Mesendoderm (in vitro differentiated cells): ENCODE measurements around the gene PDS5B.

Experiments
- DNase-seq: peaks from one replicate; pipeline ENCODE4 v3.0.0; 2013
- H2AK5ac ChIP-seq: 2 replicates; pipeline ENCODE4 v1.6.1; 2013; ENCODE audit warnings: low read length, inconsistent platforms
- H2BK120ac ChIP-seq: 2 replicates; pipeline ENCODE4 v1.6.1; 2013; ENCODE audit warnings: low read depth, mild to moderate bottlenecking, low read length, moderate library complexity, mixed read lengths
- H2BK15ac ChIP-seq: replicated peaks from 2 replicates; pipeline ENCODE4 v1.6.1; 2013; ENCODE audit warnings: low read depth, mild to moderate bottlenecking, moderate library complexity
- H2BK5ac ChIP-seq: 2 replicates; pipeline ENCODE4 v1.6.1; 2013; ENCODE audit warnings: low read length, inconsistent platforms
- H3K18ac ChIP-seq: 2 replicates; pipeline ENCODE4 v1.6.1; 2013; ENCODE audit warnings: mild to moderate bottlenecking, low read length, mixed read lengths
- H3K23ac ChIP-seq: one replicate; pipeline ENCODE4 v1.6.1; 2013; ENCODE audit warnings: low read length
- H3K27ac ChIP-seq: 2 replicates; pipeline ENCODE4 v1.5.1; 2013; ENCODE audit warnings: low read depth, mild to moderate bottlenecking, inconsistent platforms, low read length, moderate library complexity
- H3K27me3 ChIP-seq: 2 replicates; pipeline ENCODE4 v1.6.1; 2013; ENCODE audit warnings: low read length, control low read depth, mild to moderate bottlenecking, inconsistent platforms; ENCODE audit not compliant: insufficient read depth, poor library complexity
- H3K36me3 ChIP-seq: 2 replicates; pipeline ENCODE4 v1.6.1; 2013; ENCODE audit warnings: low read length, inconsistent platforms; ENCODE audit not compliant: control insufficient read depth, insufficient read depth
- H3K4ac ChIP-seq: one replicate; pipeline ENCODE4 v1.6.1; 2013; ENCODE audit warnings: low read depth, mild to moderate bottlenecking, low read length, moderate library complexity
- H3K4me1 ChIP-seq: 2 replicates; pipeline ENCODE4 v1.6.1; 2013; ENCODE audit warnings: low read depth, low read length, inconsistent platforms; ENCODE audit not compliant: control insufficient read depth
- H3K4me2 ChIP-seq: 2 replicates; pipeline ENCODE4 v1.6.1; 2013; ENCODE audit warnings: low read length
- H3K4me3 ChIP-seq: 2 replicates; pipeline ENCODE4 v1.5.1; 2013; ENCODE audit warnings: mild to moderate bottlenecking, low read length
- H3K56ac ChIP-seq: one replicate; pipeline ENCODE4 v1.6.1; 2013; ENCODE audit warnings: low read length
- H3K79me1 ChIP-seq: 2 replicates; pipeline ENCODE4 v1.6.1; 2013; ENCODE audit warnings: low read length, inconsistent platforms
- H3K79me2 ChIP-seq: 2 replicates; pipeline ENCODE4 v1.6.1; 2013; ENCODE audit warnings: mild to moderate bottlenecking, low read length; ENCODE audit not compliant: control insufficient read depth, insufficient read depth
- H3K9ac ChIP-seq: 2 replicates; pipeline ENCODE4 v1.6.1; 2013; ENCODE audit warnings: low read length, inconsistent platforms
- H4K5ac ChIP-seq: one replicate; pipeline ENCODE4 v1.6.1; 2013; ENCODE audit warnings: low read length
- H4K8ac ChIP-seq: one replicate; pipeline ENCODE4 v1.6.1; 2013; ENCODE audit warnings: low read depth, mild to moderate bottlenecking, control low read depth, low read length, moderate library complexity
- WGBS: extraction: QIAGEN DNeasy Blood & Tissue Kit; methylation state at CpG from one replicate; pipeline ENCODE4 v1.1.7; 2013; ENCODE audit warnings: low lambda C conversion rate, missing lambda C conversion rate; ENCODE audit not compliant: insufficient coverage; ENCODE audit errors: extremely low coverage; 5-methylcytosine and 5-hydroxymethylcytosine counted together

The PDS5B gene

GRCh38 chr13:32682130-32682529, 95.9 kb downstream of the PDS5B start:
- H3K36me3 ChIP-seq, result no peaks in the 10 kb centered on the region
- H2BK15ac ChIP-seq, result no peak overlapping the region
- no peak overlapping the region for H3K4me3 ChIP-seq
- H3K79me2 ChIP-seq, result no peaks in the 10 kb centered on the region
- H3K4me1 ChIP-seq, result no peaks in the 10 kb centered on the region
- H3K27ac ChIP-seq, result no peak overlapping the region
- no peaks in the 10 kb centered on the region for H3K27me3 ChIP-seq
- no peak overlapping the region for H2AK5ac ChIP-seq
- DNase-seq, result no peak
- H3K56ac ChIP-seq, result no peak overlapping the region
- no peak overlapping the region for H3K23ac ChIP-seq
- WGBS, result no CpG with 5 or more reads among the region's 1 CpG
- H2BK120ac ChIP-seq, result no peak overlapping the region
- no peak overlapping the region for H3K4ac ChIP-seq
- no peak overlapping the region for H2BK5ac ChIP-seq
- H3K9ac ChIP-seq, result no peak overlapping the region
- no peak overlapping the region for H3K4me2 ChIP-seq
- no peaks in the 10 kb centered on the region for H3K79me1 ChIP-seq
- H4K8ac ChIP-seq, result no peak overlapping the region
- no peak overlapping the region for H4K5ac ChIP-seq
- no peak overlapping the region for H3K18ac ChIP-seq

GRCh38 chr13:32682740-32683139, 96.5 kb downstream of the PDS5B start:
- H3K27ac ChIP-seq, result no peak overlapping the region
- no peak overlapping the region for H2BK5ac ChIP-seq
- H2AK5ac ChIP-seq, result no peak overlapping the region
- H3K4me3 ChIP-seq, result no peak overlapping the region
- no peak overlapping the region for H2BK120ac ChIP-seq
- no peak for DNase-seq
- no peak overlapping the region for H3K56ac ChIP-seq
- H3K36me3 ChIP-seq, result no peaks in the 10 kb centered on the region
- H3K9ac ChIP-seq, result no peak overlapping the region
- no peaks in the 10 kb centered on the region for H3K79me2 ChIP-seq
- H3K18ac ChIP-seq, result no peak overlapping the region
- H3K4me2 ChIP-seq, result no peak overlapping the region
- H3K4me1 ChIP-seq, result no peaks in the 10 kb centered on the region
- H3K23ac ChIP-seq, result no peak overlapping the region
- WGBS, result no CpG with 5 or more reads among the region's 6 CpGs
- H3K4ac ChIP-seq, result no peak overlapping the region
- no peaks in the 10 kb centered on the region for H3K27me3 ChIP-seq
- H4K8ac ChIP-seq, result no peak overlapping the region
- H3K79me1 ChIP-seq, result no peaks in the 10 kb centered on the region
- H2BK15ac ChIP-seq, result no peak overlapping the region
- no peak overlapping the region for H4K5ac ChIP-seq

GRCh38 chr13:32687275-32687674, 101.0 kb downstream of the PDS5B start:
- Histone ChIP-seq H4K8ac (no peak overlapping the region), H3K36me3 (no peaks in the 10 kb centered on the region), H3K79me2 (no peaks in the 10 kb centered on the region), H3K18ac (no peak overlapping the region), H3K23ac (no peak overlapping the region), H4K5ac (no peak overlapping the region), H3K27me3 (no peaks in the 10 kb centered on the region), H3K4me3 (no peak overlapping the region), H2BK120ac (no peak overlapping the region), H3K9ac (no peak overlapping the region), H3K4ac (no peak overlapping the region), H2BK5ac (no peak overlapping the region), H3K4me1 (no peaks in the 10 kb centered on the region), H2BK15ac (no peak overlapping the region), H3K27ac (no peak overlapping the region), H3K56ac (no peak overlapping the region), H2AK5ac (no peak overlapping the region), H3K4me2 (no peak overlapping the region), H3K79me1 (no peaks in the 10 kb centered on the region)
- no CpG with 5 or more reads among the region's 2 CpGs for WGBS
- no peak for DNase-seq

GRCh38 chr13:32695602-32696250, 109.5 kb downstream of the PDS5B start:
- no peak overlapping the region for H4K5ac ChIP-seq
- no peak overlapping the region for H3K18ac ChIP-seq
- no peak overlapping the region for H4K8ac ChIP-seq
- no peak overlapping the region for H2BK120ac ChIP-seq
- H3K79me1 ChIP-seq, result no peaks in the 10 kb centered on the region
- H3K79me2 ChIP-seq, result no peaks in the 10 kb centered on the region
- DNase-seq, result no peak
- no peak overlapping the region for H3K9ac ChIP-seq
- H3K27me3 ChIP-seq, result no peaks in the 10 kb centered on the region
- no peaks in the 10 kb centered on the region for H3K36me3 ChIP-seq
- no peak overlapping the region for H3K23ac ChIP-seq
- no peak overlapping the region for H3K4ac ChIP-seq
- WGBS, result no CpG with 5 or more reads among the region's 2 CpGs
- no peak overlapping the region for H3K27ac ChIP-seq
- no peaks in the 10 kb centered on the region for H3K4me1 ChIP-seq
- H3K4me2 ChIP-seq, result no peak overlapping the region
- no peak overlapping the region for H3K4me3 ChIP-seq
- H2AK5ac ChIP-seq, result no peak overlapping the region
- no peak overlapping the region for H2BK5ac ChIP-seq
- no peak overlapping the region for H2BK15ac ChIP-seq
- H3K56ac ChIP-seq, result no peak overlapping the region

- Histone ChIP-seq H2AK5ac (no peak overlapping the region), H3K4me3 (no peak overlapping the region), H3K79me2 (no peaks in the 10 kb centered on the region), H3K4ac (no peak overlapping the region), H3K23ac (no peak overlapping the region), H2BK5ac (no peak overlapping the region), H3K27ac (no peak overlapping the region), H2BK120ac (no peak overlapping the region), H2BK15ac (no peak overlapping the region), H4K5ac (no peak overlapping the region), H3K36me3 (peaks cover 1% of the 10 kb centered on the region), H3K9ac (no peak overlapping the region), H3K56ac (no peak overlapping the region), H3K4me1 (no peaks in the 10 kb centered on the region), H3K79me1 (no peaks in the 10 kb centered on the region), H4K8ac (no peak overlapping the region), H3K27me3 (no peaks in the 10 kb centered on the region), H3K18ac (no peak overlapping the region), H3K4me2 (no peak overlapping the region)
- WGBS, result no CpG with 5 or more reads among the region's 4 CpGs
- no peak for DNase-seq
Observed at GRCh38 chr13:32707471-32707870, 121.2 kb downstream of the PDS5B start.

GRCh38 chr13:32713397-32713796, 127.1 kb downstream of the PDS5B start:
- Histone ChIP-seq H3K27ac (no peak overlapping the region), H3K27me3 (no peaks in the 10 kb centered on the region), H3K4ac (no peak overlapping the region), H3K23ac (no peak overlapping the region), H2BK120ac (no peak overlapping the region), H4K8ac (no peak overlapping the region), H3K4me2 (no peak overlapping the region), H2BK15ac (no peak overlapping the region), H3K18ac (no peak overlapping the region), H2BK5ac (no peak overlapping the region), H4K5ac (no peak overlapping the region), H3K79me1 (no peaks in the 10 kb centered on the region), H3K56ac (no peak overlapping the region), H3K4me1 (no peaks in the 10 kb centered on the region), H3K4me3 (no peak overlapping the region), H3K9ac (no peak overlapping the region), H2AK5ac (no peak overlapping the region), H3K79me2 (no peaks in the 10 kb centered on the region), H3K36me3 (peaks cover 1% of the 10 kb centered on the region)
- DNase-seq, result no peak
